H9 (cell line): Measurements from ENCODE around the gene AP1AR. TPM values are rescaled to one million over a fixed set of nuclear protein-coding genes. Genes with fewer than 3 reads are reported as not detected.

ENCODE experiments used
- DNase-seq: peaks from one replicate; pipeline ENCODE4 v3.0.0-alpha.2; 2017
- H2AFZ ChIP-seq: one replicate; pipeline ENCODE4 v1.6.1; 2013; ENCODE audit warnings: mild to moderate bottlenecking, low read length, control low read depth, moderate library complexity
- H2AK5ac ChIP-seq: 2 replicates; pipeline ENCODE4 v1.6.1; 2013; ENCODE audit warnings: low read length, control low read depth, mixed read lengths; ENCODE audit not compliant: insufficient read length
- H2BK120ac ChIP-seq: one replicate; pipeline ENCODE4 v1.6.1; 2013; ENCODE audit warnings: low read depth, mild to moderate bottlenecking, low read length, control low read depth, inconsistent platforms; ENCODE audit not compliant: poor library complexity, severe bottlenecking
- H2BK12ac ChIP-seq: 2 replicates; pipeline ENCODE4 v1.6.1; 2013; ENCODE audit warnings: low read length, control low read depth, mixed read lengths, low read depth; ENCODE audit not compliant: insufficient read length
- H2BK15ac ChIP-seq: 2 replicates; pipeline ENCODE4 v1.6.1; 2013; ENCODE audit warnings: low read depth, low read length, control low read depth
- H2BK20ac ChIP-seq: one replicate; pipeline ENCODE4 v1.6.1; 2013; ENCODE audit warnings: low read depth, mild to moderate bottlenecking, low read length, control low read depth, inconsistent platforms; ENCODE audit not compliant: poor library complexity, severe bottlenecking
- H2BK5ac ChIP-seq: 2 replicates; pipeline ENCODE4 v1.6.1; 2013; ENCODE audit warnings: low read length, control low read depth, mixed read lengths; ENCODE audit not compliant: insufficient read length
- H3K14ac ChIP-seq: 2 replicates; pipeline ENCODE4 v1.6.1; 2013; ENCODE audit warnings: low read length, control low read depth; ENCODE audit not compliant: insufficient read depth
- H3K18ac ChIP-seq: 2 replicates; pipeline ENCODE4 v1.6.1; 2013; ENCODE audit warnings: low read depth, mild to moderate bottlenecking, mixed read lengths, low read length, control low read depth; ENCODE audit not compliant: insufficient read length
- H3K23ac ChIP-seq: 2 replicates; pipeline ENCODE4 v1.6.1; 2013; ENCODE audit warnings: low read length, control low read depth, mixed read lengths, low read depth; ENCODE audit not compliant: insufficient read length
- H3K23me2 ChIP-seq: 2 replicates; pipeline ENCODE4 v1.6.1; 2013; ENCODE audit warnings: low read depth, mild to moderate bottlenecking, mixed read lengths, low read length, control low read depth; ENCODE audit not compliant: insufficient read length, poor library complexity, severe bottlenecking
- H3K27ac ChIP-seq: 2 replicates; pipeline ENCODE4 v1.5.1; 2013; ENCODE audit warnings: low read length, control low read depth, mixed read lengths, low read depth; ENCODE audit not compliant: insufficient read length
- H3K27me3 ChIP-seq: 2 replicates; pipeline ENCODE4 v1.6.1; 2013; ENCODE audit warnings: low read length, control low read depth, inconsistent platforms; ENCODE audit not compliant: insufficient read depth
- H3K4ac ChIP-seq: 2 replicates; pipeline ENCODE4 v1.6.1; 2013; ENCODE audit warnings: low read depth, mild to moderate bottlenecking, control low read depth, inconsistent platforms, low read length, moderate library complexity
- H3K4me1 ChIP-seq: 2 replicates; pipeline ENCODE4 v1.6.1; 2013; ENCODE audit warnings: low read length, control low read depth, inconsistent platforms; ENCODE audit not compliant: insufficient read depth
- H3K4me2 ChIP-seq: 2 replicates; pipeline ENCODE4 v1.6.1; 2013; ENCODE audit warnings: low read length, control low read depth, mixed read lengths; ENCODE audit not compliant: insufficient read length, insufficient read depth
- H3K56ac ChIP-seq: 2 replicates; pipeline ENCODE4 v1.6.1; 2013; ENCODE audit warnings: low read depth, mild to moderate bottlenecking, mixed read lengths, low read length, control low read depth; ENCODE audit not compliant: insufficient read length
- H3K79me1 ChIP-seq: 2 replicates; pipeline ENCODE4 v1.6.1; 2013; ENCODE audit warnings: low read depth, mild to moderate bottlenecking, moderate library complexity, low read length, control low read depth, inconsistent platforms; ENCODE audit not compliant: insufficient read depth, poor library complexity, severe bottlenecking
- H3K79me2 ChIP-seq: 2 replicates; pipeline ENCODE4 v1.6.1; 2013; ENCODE audit warnings: low read length, control low read depth, inconsistent platforms; ENCODE audit not compliant: insufficient read depth
- H3K9ac ChIP-seq: 2 replicates; pipeline ENCODE4 v1.6.1; 2013; ENCODE audit warnings: low read length, control low read depth, mixed read lengths; ENCODE audit not compliant: insufficient read length; ENCODE audit errors: extremely low read depth
- H3K9me3 ChIP-seq: one replicate; pipeline ENCODE4 v1.6.1; 2013; ENCODE audit warnings: low read depth, low read length, inconsistent platforms; ENCODE audit not compliant: control insufficient read depth
- H3T11ph ChIP-seq: one replicate; pipeline ENCODE4 v1.6.1; 2013; ENCODE audit warnings: mild to moderate bottlenecking, low read length, control low read depth, inconsistent platforms
- H4K20me1 ChIP-seq: one replicate; pipeline ENCODE4 v1.6.1; 2013; ENCODE audit not compliant: control insufficient read depth, insufficient read length, insufficient read depth
- H4K5ac ChIP-seq: 2 replicates; pipeline ENCODE4 v1.6.1; 2013; ENCODE audit warnings: low read depth, mild to moderate bottlenecking, mixed read lengths, low read length, control low read depth; ENCODE audit not compliant: insufficient read length
- H4K8ac ChIP-seq: replicated peaks from 2 replicates; pipeline ENCODE4 v1.6.1; 2013; ENCODE audit warnings: low read length, control low read depth, mixed read lengths, low read depth; ENCODE audit not compliant: insufficient read length
- H4K91ac ChIP-seq: 2 replicates; pipeline ENCODE4 v1.6.1; 2013; ENCODE audit warnings: low read depth, mild to moderate bottlenecking, moderate library complexity, mixed read lengths, low read length, control low read depth; ENCODE audit not compliant: insufficient read length
- H3K27ac Mint-ChIP-seq, 3 experiments: 2 replicates in 2 of 3; 3 replicates in 1 of 3; pipeline ENCODE4 v1.8.0; 2020 to 2021; ENCODE audit warnings: mixed read lengths in 3 of 3, mild to moderate bottlenecking in 1 of 3, moderate library complexity in 1 of 3
- H3K27me3 Mint-ChIP-seq: 2 replicates; pipeline ENCODE4 v1.8.0; 2021; ENCODE audit warnings: low read depth, mild to moderate bottlenecking, moderate library complexity, mixed read lengths
- H3K36me3 Mint-ChIP-seq, 3 experiments: 2 replicates in 2 of 3; 3 replicates in 1 of 3; pipeline ENCODE4 v1.8.0; 2020 to 2021; ENCODE audit warnings: low read depth in 3 of 3, mixed read lengths in 3 of 3; ENCODE audit not compliant: insufficient read depth in 1 of 3
- H3K4me1 Mint-ChIP-seq, 2 experiments: 2 replicates each; pipeline ENCODE4 v1.8.0; 2020; ENCODE audit warnings: mixed read lengths in 2 of 2
- H3K4me3 Mint-ChIP-seq, 2 experiments: 2 replicates in 1 of 2; 3 replicates in 1 of 2; pipeline ENCODE4 v1.8.0; 2020 to 2021; ENCODE audit warnings: mild to moderate bottlenecking in 2 of 2, mixed read lengths in 2 of 2, moderate library complexity in 1 of 2
- H3K9me3 Mint-ChIP-seq, 2 experiments: 2 replicates in 1 of 2; 3 replicates in 1 of 2; pipeline ENCODE4 v1.8.0; 2020; ENCODE audit warnings: mild to moderate bottlenecking in 2 of 2, mixed read lengths in 2 of 2, moderate library complexity in 1 of 2
- CTCF ChIP-seq: fragments of 200-600 bp; sonication (generic); conservative IDR thresholded peaks from 3 replicates; pipeline ENCODE4 v1.8.0; 2021; ENCODE audit warnings: antibody characterized with exemption, mild to moderate bottlenecking
- WGBS: extraction: QIAGEN DNeasy Blood & Tissue Kit; methylation state at CpG from one replicate; pipeline ENCODE4 v1.1.7; 2013; ENCODE audit warnings: missing lambda C conversion rate, low lambda C conversion rate, mixed read lengths; ENCODE audit not compliant: insufficient read length; ENCODE audit errors: extremely low coverage; 5-methylcytosine and 5-hydroxymethylcytosine counted together
- total RNA-seq: library from RNA; stranded (reverse); gene quantifications from 2 replicates; pipeline ENCODE4 v1.2.1, GENCODE V29; 2021

AP1AR gene
- total RNA-seq, 1 experiment from 2014 or later = 24.2 TPM

- Histone ChIP-seq H3K23ac (no peak overlapping the region), H3K56ac (no peak overlapping the region), H3K18ac (no peak overlapping the region), H3K79me2 (no peaks in the 10 kb centered on the region), H3K9ac (no peak overlapping the region), H3K4me2 (no peak overlapping the region), H2BK12ac (no peak overlapping the region), H2BK20ac (no peak overlapping the region), H3K4ac (no peak overlapping the region), H4K20me1 (no peaks in the 10 kb centered on the region), H3K27me3 (no peaks in the 10 kb centered on the region), H2AFZ (no peak overlapping the region), H2BK5ac (no peak overlapping the region), H4K5ac (no peak overlapping the region), H3K79me1 (no peaks in the 10 kb centered on the region), H3K27ac (no peak overlapping the region), H3K14ac (no peak overlapping the region), H4K8ac (no peak overlapping the region), H3T11ph (no peak overlapping the region), H2BK15ac (no peak overlapping the region), H3K4me1 (peaks cover 4% of the 10 kb centered on the region; the same call in 1 of the 2 replicates), H2AK5ac (no peak overlapping the region), H4K91ac (no peak overlapping the region), H3K23me2 (no peaks in the 10 kb centered on the region), H2BK120ac (no peak overlapping the region), H3K9me3 (no peaks in the 10 kb centered on the region)
- no peak overlapping the region for H3K4me3 Mint-ChIP-seq
- H3K27ac Mint-ChIP-seq = no peak overlapping the region
- no peaks in the 10 kb centered on the region; a peak in 1 of 7 replicates for H3K36me3 Mint-ChIP-seq
- no peak for TF ChIP-seq CTCF
- peaks cover 8% of the 10 kb centered on the region in 2 experiments for H3K4me1 Mint-ChIP-seq
- H3K27me3 Mint-ChIP-seq = no peaks in the 10 kb centered on the region
- no CpG with 5 or more reads among the region's 1 CpG for WGBS
- no peaks in the 10 kb centered on the region for H3K9me3 Mint-ChIP-seq
- no peak for DNase-seq
Observed at GRCh38 chr4:112199041-112199440, 32.5 kb upstream of the AP1AR start.
